Amygdala (tissue), 56 donors: Measurements from ENCODE around the gene ST6GALNAC6.

Source experiments
- DNase-seq, 56 donors: peaks; one replicate each; lab custom pipeline; 2025; lab: John Stamatoyannopoulos, UW

The ST6GALNAC6 gene

DNA sequence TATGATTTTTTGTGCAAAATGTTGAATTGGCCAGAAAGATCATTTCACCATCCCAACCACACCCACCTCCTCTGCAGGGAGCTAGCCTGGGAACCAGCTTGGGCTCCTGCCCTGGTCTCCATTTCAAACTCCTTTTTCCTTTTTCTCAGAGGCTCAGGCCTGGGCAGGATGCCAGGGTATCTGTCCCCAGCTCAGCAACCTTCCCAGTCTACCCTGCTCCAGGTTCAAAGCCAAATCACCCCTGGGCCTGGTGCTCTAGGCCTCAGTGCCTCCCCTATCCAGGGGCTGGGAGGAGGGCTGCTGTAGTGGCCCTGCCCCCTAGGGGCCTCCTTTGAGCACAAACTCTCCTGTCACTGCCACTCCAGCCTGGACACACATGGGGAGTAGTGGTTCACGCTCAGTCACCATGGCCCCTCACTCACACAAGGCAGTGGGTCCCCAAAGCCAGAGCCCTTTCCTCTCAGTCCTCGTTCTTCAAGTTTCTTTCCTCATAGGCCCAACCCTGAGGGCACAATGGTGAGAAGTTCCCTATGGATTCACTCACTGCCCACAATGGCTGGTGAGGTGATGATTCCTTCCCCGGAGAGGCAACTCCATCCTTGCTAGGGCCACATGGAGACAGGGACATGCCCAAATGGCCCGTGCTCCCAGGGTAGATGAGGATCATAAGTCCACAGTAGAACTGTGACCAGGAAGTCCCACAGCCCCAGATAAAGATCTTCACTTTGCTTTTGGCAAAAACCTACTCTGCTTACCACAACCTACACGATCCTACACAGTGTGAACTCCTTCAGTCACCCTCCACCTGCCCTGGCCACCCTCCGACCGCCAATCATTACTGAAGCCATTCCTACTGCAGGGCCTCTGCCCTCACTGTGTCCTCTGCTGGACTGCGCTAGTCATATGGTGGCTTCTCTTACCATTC, 19.0 kb upstream of the ST6GALNAC6 start:
- no peak for DNase-seq

DNA sequence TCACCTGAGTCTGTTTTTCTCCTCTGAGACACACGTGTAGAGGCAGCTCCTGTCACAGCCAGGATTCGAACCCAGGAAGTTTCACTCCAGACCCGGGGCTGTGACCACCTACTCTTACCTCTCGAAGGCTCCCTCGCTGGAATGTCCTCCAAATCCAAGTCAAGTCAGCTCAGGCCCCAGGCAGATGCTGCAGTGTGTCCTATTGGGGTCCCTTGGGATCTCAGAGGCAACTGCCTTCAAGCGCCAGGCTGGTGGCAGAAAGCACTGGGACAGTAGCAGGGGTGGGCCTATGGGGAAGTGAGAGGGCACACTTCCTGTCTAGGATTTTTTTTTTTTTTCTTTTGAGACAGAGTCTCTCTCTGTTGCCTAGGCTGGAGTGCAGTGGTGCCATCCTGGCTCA, 18.2 kb upstream of the ST6GALNAC6 start:
- DNase-seq = no peak

DNA sequence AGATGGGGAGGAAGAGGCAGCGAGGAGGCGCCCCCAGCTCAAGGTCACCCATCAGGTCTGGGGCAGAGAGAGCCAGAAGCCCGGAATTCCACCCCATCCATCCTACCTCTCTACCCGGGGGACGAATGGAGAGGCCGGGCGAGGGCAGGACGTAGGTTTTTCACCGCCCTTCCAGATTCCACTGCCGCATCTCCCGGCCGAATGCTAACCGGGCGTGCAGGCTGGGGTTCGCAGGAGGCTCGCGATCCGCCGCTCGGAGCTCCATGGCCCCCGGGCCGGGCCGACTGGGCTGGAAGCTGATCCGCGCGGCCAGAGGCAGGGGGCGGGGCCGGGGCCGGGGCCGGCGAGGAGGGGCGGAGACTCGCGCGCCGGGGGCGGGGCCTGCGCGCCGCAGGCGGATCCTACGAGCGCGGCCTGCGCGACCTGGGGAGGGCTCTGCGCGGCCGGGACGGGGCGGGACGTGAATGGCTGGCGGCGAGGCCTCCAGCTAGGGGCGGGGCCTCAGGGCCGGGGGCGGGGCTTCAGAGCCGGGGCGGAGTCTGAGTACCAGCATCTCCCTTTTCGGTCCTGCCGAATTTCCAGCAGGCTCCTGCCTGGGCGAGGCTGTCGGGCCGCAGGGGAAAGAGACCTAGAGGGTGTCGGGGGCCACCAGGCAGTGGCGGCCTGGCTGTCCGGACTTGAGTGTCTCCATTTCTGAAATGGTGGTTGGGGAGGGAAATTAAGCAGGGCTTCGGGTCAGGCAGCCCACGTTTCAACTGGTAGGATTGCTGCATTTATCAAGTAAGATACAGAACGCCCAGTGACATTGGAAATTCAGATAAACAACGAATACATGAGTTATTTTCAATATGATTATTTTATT, 17.5 kb upstream of the ST6GALNAC6 start, which contains the start of gene ST6GALNAC4:
TSS of gene ST6GALNAC4 (minus strand) at position 322 of the 862 bp plus-strand sequence. CDS start 622 bp downstream, outside the sequence.
- peak; percentile 68 to 97 (median 90) for DNase-seq

- peak in 1 of 56 donors; percentile 49 for DNase-seq
Observed at GRCh38 chr9:127915801-127916719, 16.7 kb upstream of the ST6GALNAC6 start.

DNA sequence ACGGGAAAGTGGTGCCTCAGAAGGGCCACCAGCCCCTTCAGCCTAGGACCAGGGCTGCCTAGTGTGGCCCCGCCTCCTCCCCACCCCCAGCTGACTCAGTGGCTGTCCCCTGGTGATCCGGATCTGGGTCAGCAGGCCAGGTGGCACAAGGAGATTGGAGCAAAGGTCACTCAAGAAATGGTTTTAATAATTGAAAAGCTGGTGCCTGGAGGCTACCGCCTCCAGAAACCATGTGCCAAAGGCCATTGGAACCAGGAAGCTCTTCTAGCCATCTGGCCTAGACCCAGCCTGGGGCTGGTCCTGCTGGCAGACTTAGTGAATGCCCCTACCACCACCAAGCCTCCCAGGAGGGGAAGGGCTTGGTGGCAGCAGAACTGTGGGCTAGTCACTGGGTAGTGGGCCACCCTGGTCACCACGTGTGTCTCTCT, 15.9 kb upstream of the ST6GALNAC6 start:
- no peak for DNase-seq

DNA sequence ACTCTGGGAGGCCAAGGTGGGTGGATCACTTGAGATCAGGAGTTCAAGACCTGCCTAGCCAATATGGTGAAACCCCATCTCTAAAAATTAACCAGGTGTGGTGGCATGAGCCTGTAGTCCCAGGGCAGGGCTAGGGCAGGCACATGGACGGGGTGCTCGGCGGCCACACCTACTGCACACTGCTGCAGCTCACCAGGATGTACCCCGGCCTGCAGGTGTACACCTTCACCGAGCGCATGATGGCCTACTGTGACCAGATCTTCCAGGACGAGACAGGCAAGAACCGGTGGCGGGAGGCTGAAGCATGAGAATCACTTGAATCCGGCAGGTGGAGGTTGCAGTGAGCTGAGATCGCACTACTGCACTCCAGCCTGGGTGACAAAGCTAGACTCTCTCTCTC, 14.3 kb upstream of the ST6GALNAC6 start:
- no peak for DNase-seq

GRCh38 chr9:127912882-127913281, 13.5 kb upstream of the ST6GALNAC6 start:
- DNase-seq = no peak

GRCh38 chr9:127912296-127912695, 12.9 kb upstream of the ST6GALNAC6 start:
- DNase-seq = no peak

DNA sequence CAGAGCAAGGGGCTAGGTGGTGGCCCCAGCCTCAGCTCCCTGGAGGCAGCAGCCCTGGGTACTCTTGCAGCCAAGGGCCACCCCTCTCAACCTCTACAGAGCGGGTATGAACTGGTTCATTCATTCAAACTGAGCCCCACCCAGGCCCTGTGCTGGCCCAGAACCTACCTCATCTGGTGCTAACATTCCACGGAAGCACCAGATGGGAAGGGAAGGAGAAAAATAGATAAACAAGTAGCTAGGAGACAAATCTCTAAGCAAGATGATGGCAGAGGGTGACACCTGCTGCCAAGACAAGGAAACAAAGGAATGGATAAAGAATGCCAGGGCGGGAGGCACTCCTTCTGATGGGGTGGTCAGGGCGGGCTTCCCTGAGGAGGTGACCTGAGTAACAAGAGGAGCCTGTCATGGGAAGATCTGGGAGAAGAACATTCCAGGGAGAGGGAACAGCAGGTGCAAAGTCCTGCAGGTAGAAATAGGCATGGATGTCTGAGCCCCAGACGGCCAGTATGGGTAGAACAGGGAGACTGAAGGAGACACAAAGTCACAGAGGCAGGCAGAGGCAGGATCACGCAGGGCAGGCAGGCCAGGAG, 11.3 kb upstream of the ST6GALNAC6 start:
- DNase-seq = no peak

GRCh38 chr9:127909839-127910273, 10.5 kb upstream of the ST6GALNAC6 start:
- DNase-seq = no peak

DNA sequence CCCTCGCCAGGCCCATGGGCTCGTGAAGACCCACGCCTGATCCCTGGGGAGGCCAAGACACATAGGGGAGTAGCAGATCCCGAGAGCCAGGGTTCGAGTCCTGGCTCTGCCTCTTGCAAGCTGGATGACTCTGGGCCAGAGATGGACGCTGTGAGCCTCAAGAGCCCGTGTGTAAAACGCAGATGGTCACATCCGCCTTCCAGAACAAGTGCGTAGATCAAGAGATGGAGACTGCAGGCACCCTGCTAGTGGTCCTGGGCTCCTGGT, 9.2 kb upstream of the ST6GALNAC6 start:
- no peak for DNase-seq

GRCh38 chr9:127907867-127908659, 8.7 kb upstream of the ST6GALNAC6 start:
- no peak for DNase-seq

DNA sequence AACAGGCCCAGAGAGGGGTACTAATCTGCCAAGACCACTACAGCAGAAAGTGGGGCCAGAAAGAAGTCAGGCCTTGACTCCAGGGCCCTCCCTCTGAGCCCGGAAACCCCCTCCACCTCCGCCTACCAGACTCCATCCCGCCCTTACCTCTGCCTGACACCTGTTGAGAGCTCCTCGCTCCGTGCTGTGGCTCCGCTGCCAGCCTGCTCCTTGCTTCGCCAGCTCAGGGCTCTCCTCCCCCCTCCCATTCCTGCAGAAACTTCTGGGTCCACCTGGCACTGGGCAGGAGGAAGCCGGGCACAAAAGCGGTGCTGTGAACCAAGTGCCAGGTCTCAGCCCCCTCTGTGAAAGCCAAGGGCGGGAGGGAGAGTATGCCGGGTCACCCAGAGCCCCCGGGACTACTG, 6.4 kb upstream of the ST6GALNAC6 start:
- peak in 28 of 56 donors; percentile 25 to 77 (median 48) for DNase-seq

GRCh38 chr9:127905004-127905728, 5.8 kb upstream of the ST6GALNAC6 start:
- DNase-seq = no peak

DNA sequence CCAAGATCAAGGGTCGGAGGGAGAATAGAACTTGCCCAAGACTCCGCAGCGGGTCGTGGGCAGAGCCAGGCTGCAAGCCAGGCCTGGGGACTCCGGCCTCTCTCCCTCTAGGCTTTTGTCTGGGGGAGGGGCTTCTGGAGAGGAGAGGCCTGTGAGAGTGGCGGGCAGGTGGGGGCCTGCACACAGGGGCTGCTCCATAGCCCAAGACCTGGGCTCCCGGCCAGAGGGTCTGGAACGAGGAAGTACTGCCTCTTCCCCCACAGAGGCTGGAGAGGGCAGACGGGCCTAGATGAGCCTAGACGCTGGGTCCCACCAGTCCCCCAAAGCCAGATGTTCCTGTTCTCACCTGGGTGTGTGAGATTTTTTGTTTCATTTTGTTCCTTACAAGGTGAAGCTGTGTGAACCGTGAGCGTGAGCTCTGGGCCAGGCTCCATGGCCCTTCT, 5.2 kb upstream of the ST6GALNAC6 start:
- peak in 6 of 56 donors; percentile 22 to 44 (median 34) for DNase-seq

DNA sequence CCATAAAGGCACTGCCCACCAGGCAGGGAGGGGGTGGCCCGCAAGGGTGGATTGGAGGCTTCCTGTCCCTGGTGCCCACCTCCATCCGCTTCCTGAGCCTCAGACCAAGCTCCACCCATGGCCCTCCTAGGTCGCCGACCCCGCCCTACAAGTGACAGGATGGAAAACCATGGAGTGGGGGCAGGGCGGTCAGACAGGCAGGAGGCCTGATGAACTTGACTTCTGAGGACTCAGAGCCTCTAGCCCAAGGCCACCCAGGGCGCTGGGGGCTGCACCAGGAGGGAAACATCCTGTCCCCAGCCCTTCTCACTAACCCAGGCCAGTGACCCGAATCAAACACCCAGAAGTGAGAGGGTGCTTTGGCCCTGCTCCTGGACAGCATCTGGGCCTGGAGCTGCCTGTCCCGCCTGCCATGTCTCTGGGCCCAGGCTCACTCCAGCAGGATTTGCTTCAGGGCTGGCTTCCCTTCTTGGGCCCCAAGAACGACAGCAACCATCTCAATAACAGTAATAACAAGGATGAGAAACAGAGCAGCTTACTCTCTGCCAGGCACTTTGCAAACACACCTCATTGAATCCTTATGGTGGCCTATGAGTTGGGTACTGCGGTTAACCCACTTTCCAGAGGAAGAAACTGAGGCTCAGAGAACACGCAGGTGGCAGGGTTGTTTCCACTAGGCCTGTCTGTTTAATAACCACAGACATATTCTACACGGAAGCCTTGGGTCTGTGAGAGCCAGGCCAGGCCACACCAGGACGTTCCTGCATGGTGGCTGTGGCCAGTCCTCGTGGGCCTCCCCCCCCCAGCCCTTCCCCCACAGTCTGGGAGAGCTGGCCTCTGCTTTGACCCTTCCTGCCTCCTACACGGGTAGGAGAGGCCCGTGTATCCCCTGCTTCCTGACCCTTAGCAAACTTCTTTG, 4.4 kb upstream of the ST6GALNAC6 start:
- no peak for DNase-seq
